GM19240 (cell line): ENCODE results near the gene AP1G1.
A peak's percentile ranks its signal among the peaks of the same experiment; 100 is the strongest.
"Not testable (repeated sequence)": the region's sequence is repeated elsewhere in the genome, so short reads cannot be mapped to it uniquely, and the experiment has no call there.

Source experiments
- DNase-seq: peaks from one replicate; pipeline ENCODE4 v3.0.0; 2011; ENCODE audit warnings: low spot score; ENCODE audit not compliant: insufficient read length

Gene AP1G1

DNA sequence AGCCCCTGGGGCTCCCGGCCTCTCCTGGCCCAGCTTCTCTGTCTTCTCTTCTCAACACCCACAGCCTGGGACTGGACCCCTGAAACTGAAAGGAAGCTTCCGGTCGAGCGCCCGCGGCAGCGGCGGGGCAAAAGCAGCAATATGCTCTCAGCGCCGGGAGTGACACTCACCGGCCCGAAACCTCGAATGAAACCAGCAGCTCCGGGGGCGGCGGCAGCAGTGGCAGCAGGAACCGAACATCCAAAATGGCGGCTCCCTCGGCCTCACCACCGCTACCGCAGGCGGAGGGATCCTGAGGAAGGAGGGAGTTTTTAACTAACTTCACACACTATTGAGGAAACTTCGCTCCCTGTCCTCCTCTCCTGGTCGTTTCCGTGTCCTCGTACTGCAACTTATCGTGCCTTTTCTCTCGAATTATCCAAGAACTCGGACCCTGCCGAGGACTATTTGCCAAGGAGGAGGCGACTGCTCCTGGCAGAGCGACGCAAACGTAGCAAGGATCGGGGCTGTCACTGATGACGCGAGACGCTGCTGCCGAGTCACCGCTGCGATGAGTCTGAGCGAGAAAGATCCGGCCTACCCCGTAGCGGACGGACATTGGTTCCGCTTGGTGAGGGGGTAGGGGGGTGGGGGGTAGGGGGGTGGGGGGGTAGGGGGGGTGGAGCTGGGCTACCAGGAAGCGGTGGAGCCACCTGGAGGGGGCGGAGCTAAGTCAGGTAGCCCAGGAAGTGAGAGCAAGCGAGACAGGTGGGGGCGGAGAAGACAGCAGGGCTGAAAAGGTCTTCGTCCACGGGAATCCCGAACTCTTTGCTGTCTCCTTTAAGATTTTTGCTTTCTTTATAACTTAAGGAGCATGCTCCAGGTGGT lies at the start of gene AP1G1:
Gene AP1G1, minus strand, starts transcription at position 242 of the 867 bp plus-strand sequence. CDS start 19,355 bp downstream, outside the sequence.
- peak; percentile 70 for DNase-seq

DNA sequence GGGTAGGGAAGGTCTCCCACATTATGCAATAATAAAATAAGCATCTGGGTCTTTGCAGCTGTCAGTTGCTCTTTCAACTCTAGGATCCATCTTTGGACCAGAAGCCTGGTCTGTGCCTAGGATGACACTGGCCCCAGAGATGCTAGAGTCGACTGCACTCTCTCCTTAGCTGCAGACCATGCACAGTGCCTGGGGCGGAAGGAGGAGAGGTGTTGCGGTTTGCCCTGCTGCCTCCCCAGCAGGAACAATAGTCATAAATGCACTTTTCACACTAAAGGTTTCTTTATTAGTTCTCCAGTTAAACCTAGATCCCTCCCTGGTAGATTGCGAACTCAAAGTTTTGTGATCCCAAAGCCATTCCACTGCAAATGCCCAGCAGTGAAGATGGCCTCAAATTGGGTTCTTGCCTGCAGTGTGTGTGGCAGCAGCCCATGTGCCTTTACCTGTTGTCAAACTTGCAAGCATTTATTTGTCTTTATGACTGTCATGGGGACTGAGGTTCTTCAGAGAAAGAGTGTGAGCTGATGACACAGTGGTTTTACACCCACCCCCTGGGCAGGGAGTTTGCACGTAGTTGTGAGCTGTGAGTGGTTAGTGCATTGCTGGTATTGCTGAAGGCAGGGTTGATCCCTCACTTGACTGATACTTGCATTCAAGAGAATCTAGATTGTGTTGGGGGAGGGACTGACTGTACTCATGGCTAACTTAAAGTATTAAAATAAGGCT lies 47.5 kb upstream of the AP1G1 start:
- no peak for DNase-seq

DNA sequence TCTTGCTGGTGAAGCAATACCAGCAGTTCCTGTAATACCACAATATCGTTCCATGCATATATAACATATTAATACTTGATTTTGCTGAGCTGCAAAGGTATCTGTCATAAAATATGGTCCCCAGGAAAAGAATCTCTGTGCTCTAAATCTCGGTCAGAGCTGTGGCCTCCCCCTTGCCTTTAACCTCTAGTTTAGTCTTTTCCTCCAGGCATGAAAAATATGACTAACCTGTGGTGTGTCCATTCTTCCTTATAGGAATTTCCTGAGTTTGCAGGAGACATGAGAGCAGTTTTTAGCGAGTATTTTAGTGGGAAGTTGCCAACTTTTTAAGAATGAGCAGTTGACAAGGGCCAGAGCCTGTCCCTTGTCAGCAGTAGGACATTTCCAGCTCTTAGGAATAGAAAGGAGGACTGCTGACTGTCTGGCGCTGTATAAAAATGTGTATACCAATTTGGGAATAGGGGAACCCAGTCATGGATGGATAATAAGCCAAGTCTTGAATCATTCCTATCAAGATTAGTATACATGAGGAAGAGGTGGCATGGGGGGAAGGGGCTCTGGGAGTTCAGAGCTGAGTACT lies 45.8 kb upstream of the AP1G1 start:
- no peak for DNase-seq

DNA sequence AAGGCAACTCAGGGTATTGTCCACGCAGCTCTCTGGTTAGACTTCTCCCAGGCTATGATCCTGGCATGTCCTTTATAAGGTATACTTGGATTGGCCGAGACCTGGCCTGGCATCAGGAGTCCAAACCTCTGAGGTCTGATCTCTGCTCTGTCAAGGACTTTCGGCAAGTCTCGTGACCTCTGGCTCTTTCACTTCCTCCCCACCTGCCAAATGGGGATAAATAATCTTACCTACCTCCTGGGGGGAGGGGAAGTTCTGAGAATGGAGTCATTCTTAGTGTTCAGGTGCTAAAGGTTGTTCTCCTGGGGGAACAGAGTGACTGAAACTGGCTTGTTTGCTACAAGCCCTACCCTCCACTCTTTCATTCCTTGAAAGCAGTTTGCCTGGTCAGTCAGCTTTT lies 44.8 kb upstream of the AP1G1 start:
- DNase-seq = peak; percentile 80

DNA sequence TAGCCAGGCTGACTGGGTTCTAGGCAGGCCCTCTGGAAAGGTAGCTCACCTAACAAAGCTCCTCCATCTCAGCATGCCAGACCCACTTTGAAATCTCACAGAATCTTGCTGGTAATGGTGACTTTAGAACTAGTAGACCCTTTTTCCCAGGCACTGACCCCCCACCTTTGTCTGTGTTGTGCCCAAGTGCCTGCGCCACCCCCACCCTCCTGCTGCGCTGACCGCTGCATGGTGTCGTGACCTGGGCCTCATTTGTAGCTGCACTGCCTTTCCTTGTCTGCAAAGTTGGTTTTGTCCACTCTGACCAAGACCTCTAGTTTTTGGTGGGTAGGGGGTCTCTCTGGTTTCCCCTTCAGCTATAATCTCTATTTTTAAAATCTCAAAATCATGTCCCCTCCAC lies 43.9 kb upstream of the AP1G1 start:
- no peak for DNase-seq

DNA sequence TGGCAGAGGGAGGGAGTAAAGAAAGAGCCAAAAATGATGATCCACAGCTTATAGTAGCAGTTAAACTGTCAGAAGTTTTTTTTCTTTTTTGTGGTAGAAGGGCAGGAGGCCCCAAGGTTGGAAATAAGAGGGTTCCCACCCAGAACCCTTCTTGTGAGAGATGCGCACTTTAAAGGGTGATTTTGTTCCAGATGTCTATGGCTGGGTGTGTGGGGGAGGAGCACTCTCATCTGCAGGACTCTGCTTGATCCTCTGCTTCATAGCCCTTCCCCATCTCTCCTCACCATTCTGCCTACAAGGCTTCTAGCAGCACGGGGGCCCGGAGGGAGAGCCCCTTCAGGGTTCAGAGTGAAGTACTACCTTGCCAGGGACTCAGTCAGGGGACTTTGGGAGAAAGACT lies 43.5 kb upstream of the AP1G1 start:
- no peak for DNase-seq

DNA sequence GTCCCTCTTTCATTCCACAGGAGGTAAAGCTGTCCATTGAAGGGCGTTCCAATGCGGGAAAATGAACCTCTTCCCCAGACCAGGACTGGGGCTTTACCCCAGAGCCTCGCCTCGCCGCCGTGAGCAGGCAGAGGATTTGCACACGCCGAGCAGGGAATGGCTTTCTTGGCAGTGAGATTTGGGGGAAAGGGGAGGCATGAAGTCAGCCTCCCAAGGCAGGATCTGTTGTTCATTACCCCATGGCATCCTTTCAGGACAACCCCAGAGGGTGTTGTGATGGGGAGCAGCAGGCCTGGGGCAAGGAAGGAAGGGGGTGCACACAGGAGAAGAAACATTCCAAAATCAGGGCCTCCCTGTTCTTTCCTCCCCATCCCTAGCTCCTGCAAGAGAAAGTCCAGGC lies 43.1 kb upstream of the AP1G1 start:
- DNase-seq = no peak

DNA sequence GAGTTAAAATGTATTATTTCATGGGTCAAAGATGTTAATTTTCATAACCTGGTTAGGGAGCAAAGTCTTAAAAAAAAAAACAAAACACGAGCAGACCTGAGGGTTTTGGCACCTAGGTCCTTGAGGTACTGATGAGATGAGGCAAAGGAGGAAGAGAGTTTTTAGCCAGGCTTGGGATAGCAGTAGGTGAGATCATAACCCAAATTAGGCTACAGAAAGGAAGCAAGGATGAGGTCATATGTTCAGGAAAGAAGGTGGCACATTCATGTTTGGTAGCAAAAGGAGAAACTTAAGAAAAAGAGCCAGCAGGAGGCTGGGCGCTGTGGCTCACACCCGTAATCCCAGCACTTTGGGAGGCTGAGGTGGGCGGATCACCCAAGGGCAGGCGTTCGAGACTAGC lies 40.0 kb upstream of the AP1G1 start:
- no peak for DNase-seq

DNA sequence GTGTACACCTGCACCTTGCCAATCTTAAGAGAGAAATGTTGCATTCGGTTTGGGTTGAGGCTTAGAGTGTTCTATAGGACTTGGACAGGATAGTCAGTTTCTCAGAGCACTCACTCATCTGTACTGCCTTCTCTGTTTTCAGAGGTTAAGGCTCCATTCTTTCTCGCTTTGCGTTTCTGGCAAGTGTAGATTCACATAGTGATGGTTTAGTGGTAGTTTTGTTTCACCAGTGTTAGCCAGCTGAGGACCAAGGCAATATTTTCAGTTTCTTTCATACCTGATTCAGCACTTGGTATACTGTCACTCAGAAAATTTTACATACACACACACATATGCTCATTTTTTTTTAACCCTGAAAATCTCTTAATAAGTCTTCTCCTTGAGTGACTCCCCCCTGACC lies 38.5 kb upstream of the AP1G1 start:
- DNase-seq = no peak

DNA sequence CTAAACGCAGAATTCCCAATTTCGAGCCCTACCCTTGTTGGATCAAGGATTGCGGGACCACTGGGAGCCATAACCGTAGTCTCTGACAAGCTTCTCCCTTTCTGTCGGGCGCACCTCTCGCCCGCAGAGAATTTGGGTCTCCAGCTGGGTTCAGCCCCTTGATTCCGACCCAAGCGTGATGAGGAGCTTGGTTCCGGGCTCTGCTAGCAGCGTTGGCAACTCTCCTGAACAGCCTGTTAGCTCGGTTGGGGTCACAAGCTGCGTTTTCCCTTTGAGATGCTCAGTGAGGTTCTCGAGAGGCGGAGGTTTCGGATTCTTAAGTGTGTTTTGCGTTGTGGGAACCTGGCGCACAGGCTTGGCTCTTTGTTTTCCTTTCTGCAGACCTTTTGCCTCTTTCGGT lies 37.8 kb upstream of the AP1G1 start:
- no peak for DNase-seq

DNA sequence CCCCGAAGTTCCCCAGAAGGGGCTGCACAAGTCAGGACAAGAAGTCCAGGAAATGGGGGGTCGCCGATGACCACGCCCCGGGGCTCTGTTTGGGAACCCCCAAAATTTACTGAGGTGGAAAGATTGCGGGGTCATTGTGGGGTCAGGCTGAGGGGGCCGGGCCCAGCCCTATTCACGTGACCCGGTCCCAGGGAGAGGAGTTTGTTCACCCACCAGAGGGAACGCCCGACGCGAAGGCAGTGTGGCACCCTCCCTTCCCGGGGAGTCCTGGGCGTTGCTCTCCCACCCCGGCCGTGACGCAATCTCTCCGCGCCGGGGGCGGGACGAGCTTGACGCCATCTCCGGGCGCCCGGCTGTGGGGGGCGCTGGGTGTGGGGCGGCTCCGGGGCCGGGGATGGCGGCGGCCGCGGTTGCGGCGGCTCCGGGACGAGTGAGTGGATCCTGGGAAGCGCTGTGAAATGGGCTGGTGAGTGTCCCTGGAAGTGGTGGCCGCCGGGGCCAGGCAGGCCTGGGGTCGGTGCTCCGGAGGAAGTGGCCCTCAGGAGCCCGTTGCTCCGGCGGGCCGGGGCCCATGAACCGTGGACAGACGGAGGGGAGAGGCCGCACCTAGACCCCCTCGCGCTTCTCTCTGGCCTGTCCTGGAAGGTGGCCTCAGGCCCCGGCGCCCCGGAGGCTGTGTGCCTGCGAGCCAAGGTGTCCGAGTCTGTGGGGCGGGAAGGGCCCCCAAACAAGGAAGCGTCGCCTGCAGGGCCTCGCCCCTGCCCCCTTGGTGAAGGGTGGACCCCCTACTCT lies 37.2 kb upstream of the AP1G1 start, which contains the start of gene ATXN1L:
Gene ATXN1L, plus strand, starts transcription at position 338 of the 792 bp plus-strand sequence. CDS start 3,765 bp downstream, outside the sequence.
- DNase-seq = peak; percentile 79

DNA sequence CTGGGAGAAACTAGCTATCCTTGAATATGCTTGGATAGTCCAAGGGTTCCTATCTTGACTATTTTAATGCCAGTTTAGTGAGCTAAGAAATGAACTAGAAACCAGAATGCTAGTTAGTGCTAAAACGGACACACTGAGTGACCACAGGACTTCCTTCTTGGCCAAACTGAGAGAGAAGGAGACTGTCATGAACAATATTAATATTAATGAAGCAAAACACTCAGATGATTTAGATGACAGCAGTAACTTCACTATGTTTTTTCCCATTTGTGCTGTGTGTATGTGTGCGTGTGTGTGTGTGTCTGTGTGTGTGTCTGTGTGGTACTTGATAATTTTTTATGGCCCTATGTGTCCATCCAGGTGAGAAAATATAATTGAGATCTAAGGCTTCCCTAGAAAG lies 34.9 kb upstream of the AP1G1 start:
- no peak for DNase-seq

DNA sequence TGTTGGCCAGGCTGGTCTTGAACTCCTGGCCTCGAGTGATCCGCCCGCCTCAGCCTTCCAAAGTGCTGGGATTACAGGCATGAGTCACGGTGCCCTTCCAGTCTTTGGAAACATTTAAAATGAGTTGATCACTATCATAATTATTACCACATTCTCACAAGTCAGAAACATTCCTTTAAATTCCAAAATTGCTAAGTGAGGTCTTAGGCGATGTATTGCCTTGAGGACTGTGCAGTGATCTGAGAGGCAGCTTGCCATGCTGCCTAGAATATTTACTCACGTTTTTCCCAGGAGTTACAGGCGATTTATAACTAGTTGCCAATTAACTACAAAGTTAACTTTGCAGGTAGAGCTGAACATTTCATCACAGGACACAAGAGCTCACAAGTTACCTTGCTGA lies 31.4 kb upstream of the AP1G1 start:
- no peak for DNase-seq

DNA sequence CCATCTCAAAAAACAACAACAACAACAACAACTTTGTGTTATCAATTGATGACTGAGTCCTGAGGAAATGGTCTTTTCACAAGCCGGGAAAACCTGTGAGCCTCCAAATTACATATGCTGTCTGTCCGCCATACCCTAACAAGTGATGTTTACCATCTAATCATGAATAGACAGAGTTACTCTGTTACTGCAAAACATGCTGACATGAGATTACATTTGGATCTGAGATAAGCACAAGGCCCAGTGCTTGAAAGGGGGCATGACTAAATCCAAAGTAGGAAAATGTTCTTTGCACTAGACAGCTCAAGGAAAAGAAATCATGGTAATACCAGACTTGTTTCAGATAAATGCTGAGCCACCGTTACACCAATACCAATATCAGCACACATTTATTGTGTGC lies 28.5 kb upstream of the AP1G1 start:
- DNase-seq = no peak

DNA sequence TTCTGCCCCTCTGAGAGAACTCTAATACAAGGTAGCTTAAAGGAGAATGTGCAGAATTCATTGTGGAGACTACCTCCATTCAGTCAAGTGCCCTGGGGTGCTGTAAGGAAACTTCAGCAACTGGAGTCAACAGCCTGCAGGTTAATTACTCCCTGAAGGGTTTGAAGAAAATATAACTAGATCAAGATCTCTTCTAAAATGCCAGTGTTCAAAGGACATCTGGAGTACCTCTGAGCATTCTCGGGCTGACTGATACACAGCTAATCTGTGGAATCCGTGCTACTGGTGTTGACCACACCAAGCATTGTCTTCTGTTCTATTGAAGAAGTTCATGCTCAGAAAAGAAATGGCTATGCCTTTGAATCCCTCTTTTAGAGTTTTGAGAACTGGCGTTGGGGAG lies 25.7 kb upstream of the AP1G1 start:
- DNase-seq = no peak

DNA sequence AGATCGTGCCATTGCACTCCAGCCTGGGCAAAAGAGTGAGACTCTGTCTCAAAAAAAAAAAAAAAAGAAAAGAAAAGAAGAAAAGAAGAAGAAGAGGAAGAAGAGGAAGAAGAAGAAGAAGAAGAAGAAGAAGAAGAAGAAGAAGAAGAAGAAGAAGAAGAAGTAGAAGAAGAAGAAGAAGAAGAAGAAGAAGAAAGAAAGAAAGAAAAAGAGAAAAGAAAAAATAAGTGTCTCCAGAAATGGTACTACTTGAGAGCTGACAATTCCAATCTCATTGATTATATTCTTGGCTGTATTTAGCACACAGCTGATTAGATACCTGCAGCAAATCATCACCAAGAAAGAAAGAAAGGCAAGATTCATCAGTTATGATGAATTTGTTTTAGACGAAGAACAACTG lies 23.5 kb upstream of the AP1G1 start:
- not testable (repeated sequence) for DNase-seq

DNA sequence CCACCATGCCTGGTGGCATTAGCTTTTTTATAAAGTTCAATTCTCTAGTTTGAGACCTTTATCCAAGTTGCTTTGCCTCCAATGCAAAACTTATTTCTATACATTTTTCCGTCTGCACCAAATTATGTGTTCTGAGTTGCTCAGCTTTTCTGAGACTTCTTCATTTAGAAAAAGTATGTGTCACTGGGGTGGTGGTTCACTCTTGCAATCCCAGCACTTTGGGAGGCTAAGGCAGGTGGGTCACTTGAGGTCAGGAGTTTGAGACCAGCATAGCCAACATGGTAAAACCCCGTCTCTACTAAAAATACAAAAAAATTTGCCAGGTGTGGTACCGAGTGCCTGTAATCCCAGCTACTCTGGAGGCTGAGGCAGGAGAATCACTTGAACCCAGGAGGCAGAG lies 23.1 kb upstream of the AP1G1 start:
- not testable (repeated sequence) for DNase-seq

DNA sequence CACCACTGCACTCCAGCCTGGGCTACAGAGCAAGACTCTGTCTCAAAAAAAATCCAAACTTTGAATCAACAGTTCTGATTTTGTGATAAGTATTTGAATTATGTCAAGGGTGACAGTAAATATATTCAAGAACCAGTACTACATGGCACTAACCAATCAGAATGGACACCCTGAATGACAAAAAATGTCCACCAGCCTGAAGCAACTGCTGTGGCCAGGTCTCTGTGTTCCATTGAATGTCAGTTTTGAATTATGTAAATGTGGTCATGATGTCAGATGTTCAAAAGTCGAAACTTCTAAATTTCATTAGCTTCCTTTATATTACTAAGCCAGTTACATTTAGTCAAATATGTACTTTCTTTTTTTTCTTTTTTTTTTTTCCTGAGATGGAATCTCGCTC lies 21.7 kb upstream of the AP1G1 start:
- DNase-seq = no peak

DNA sequence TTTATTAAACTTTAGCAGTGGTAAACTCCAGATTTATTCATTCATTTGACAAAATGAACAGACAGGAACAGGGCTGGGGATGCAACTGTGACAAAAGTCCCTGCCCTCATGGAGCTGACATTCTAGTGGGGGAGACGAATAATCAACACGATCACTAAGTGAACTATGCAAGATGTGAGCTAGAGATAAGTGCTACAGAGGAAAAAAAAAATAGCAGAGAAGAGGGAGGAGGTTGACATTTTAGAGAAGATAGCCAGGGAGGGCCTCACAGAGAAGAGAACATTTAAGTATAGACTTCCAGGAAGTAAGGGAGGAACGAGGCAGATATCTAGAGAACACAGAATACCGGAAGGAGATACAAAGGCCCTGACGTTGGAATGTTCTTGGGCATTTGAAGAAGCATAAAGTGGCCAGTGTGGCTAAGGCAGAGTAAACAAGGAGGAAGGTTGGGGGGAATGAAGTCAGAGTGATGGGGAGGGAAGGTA lies 17.9 kb upstream of the AP1G1 start:
- DNase-seq = no peak

DNA sequence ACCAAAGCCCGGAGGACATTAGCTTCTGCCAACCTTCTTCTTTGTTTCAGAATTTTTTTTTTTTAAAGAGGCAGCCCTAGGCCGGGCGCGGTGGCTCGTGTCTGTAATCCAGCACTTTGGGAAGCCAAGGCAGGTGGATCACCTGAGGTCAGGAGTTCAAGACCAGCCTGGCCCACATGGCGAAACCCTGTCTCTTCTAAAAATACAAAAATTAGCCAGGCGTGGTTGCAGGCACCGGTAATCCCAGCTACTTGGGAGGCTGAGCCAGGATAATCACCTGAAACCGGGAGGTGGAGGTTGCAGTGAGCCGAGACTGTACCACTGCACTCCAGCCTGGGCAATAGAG lies 8.5 kb upstream of the AP1G1 start:
- DNase-seq = not testable (repeated sequence)

DNA sequence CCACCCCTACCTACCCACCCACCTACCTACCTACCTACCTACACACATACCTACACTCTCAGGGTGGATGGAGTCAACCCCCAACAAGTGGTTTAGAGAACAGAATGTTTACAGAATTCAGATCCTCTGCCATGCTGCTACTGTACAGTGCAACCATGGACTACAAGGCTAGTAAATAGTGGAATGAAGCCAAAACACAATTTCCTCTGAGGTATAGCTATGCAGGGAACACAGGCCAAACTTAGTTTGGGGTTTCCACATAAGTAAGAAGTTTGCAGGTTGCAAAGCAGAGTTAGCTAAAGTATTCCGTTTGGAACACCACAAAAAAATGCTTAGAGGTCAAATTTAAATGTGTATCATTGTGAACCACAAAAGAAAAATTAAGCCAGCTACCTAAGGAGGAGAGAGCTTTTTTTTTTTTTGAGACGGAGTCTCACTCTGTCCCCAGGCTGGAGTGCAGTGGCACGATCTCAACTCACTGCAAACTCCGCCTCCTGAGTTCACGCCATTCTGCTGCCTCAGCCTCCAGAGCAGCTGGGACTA lies 2.7 kb upstream of the AP1G1 start:
- DNase-seq = no peak
